Activated CD4-positive, alpha-beta T cell treated with anti-CD3 and anti-CD28 coated beads for 36 hours (primary cell): ENCODE measurements around the gene BCL10. TPM values are rescaled to one million over a fixed set of nuclear protein-coding genes. Genes with fewer than 3 reads are reported as not detected.

Experiments
- ATAC-seq: fragments of 200-7000 bp; cut with Tn5 transposase; one replicate; pipeline ENCODE4 v1.10.0; 2021; ENCODE audit warnings: mild to moderate bottlenecking, moderate library complexity
- CTCF ChIA-PET: fragments of 350-600 bp; sonication (Branson Sonifier 250); formaldehyde crosslinking; loops from one replicate; lab custom pipeline; 2021; ENCODE audit warnings: antibody characterized with exemption; lab: Charles Lee
- POLR2A ChIA-PET: fragments of 350-600 bp; sonication (Branson Sonifier 250); formaldehyde crosslinking; loops from one replicate; lab custom pipeline; 2021; ENCODE audit warnings: antibody characterized with exemption, inconsistent platforms; lab: Charles Lee
- DNase-seq: peaks from one replicate; pipeline ENCODE4 v3.0.0-alpha.2; 2020
- H3K27ac Mint-ChIP-seq: one replicate; pipeline ENCODE4 v1.8.0; 2021; ENCODE audit warnings: mixed read lengths
- H3K27me3 Mint-ChIP-seq: one replicate; pipeline ENCODE4 v1.8.0; 2021; ENCODE audit warnings: mixed read lengths
- H3K36me3 Mint-ChIP-seq: one replicate; pipeline ENCODE4 v1.8.0; 2021; ENCODE audit warnings: low read depth, mixed read lengths
- H3K4me1 Mint-ChIP-seq: one replicate; pipeline ENCODE4 v1.8.0; 2021; ENCODE audit warnings: mixed read lengths
- H3K4me3 Mint-ChIP-seq: one replicate; pipeline ENCODE4 v1.8.0; 2021; ENCODE audit warnings: mild to moderate bottlenecking, moderate library complexity, mixed read lengths
- H3K9me3 Mint-ChIP-seq: one replicate; pipeline ENCODE4 v1.8.0; 2021; ENCODE audit warnings: low read depth, mixed read lengths
- intact Hi-C, 2 experiments: fragments of 100-400 bp; cut with DNase I in 1 of 2; cut with micrococcal nuclease in 1 of 2; formaldehyde crosslinking; loops; one replicate each; pipeline versions ENCODE4 v1.14.2 to v1.15.1; 2022 to 2024; cut with DNase I, micrococcal nuclease
- total RNA-seq, 2 experiments: library from RNA; stranded (reverse); gene quantifications; one replicate each; pipeline ENCODE4 v1.2.3, GENCODE V29; 2021

BCL10 gene
- total RNA-seq, 2 experiments from 2014 or later = 28.3 to 28.8 TPM

- no peaks in the 10 kb centered on the region for H3K9me3 Mint-ChIP-seq
- intact Hi-C loops = no loop called here
- no peaks in the 10 kb centered on the region for H3K36me3 Mint-ChIP-seq
- peaks cover 4% of the 10 kb centered on the region for H3K27me3 Mint-ChIP-seq
- ChIA-PET CTCF (interaction anchor here (0.6 to 3.3 kb wide), 4 partner anchors 14 to 289 kb away, joined by 3 to 10 read pairs (median 4); no protein-coding TSS in a partner anchor), POLR2A (no interaction called here)
- no peaks in the 10 kb centered on the region for H3K4me1 Mint-ChIP-seq
- H3K4me3 Mint-ChIP-seq = no peak overlapping the region
- ATAC-seq (no peak), DNase-seq (no peak)
- H3K27ac Mint-ChIP-seq = no peak overlapping the region
These were observed 52.1 kb downstream of the BCL10 start for GRCh38 chr1:85224295-85224694.

GRCh38 chr1:85223334-85223733 is 53.1 kb downstream of the BCL10 start:
- no peaks in the 10 kb centered on the region for H3K9me3 Mint-ChIP-seq
- H3K27me3 Mint-ChIP-seq = peaks cover 7% of the 10 kb centered on the region
- H3K27ac Mint-ChIP-seq = no peak overlapping the region
- H3K4me3 Mint-ChIP-seq = no peak overlapping the region
- ChIA-PET CTCF (interaction anchor here (1.2 to 3.3 kb wide), 2 partner anchors 13 to 31 kb away, joined by 3 to 10 read pairs; no protein-coding TSS in a partner anchor), POLR2A (interaction anchor here (0.8 kb wide), 1 partner anchor 53 kb away, joined by 3 read pairs; the partner anchor contains the start of gene BCL10)
- DNase-seq = no peak
- no peak for ATAC-seq
- H3K4me1 Mint-ChIP-seq = no peaks in the 10 kb centered on the region
- intact Hi-C loops = no loop called here
- H3K36me3 Mint-ChIP-seq = no peaks in the 10 kb centered on the region

- Mint-ChIP-seq H3K9me3 (no peaks in the 10 kb centered on the region), H3K27me3 (peaks cover 21% of the 10 kb centered on the region), H3K27ac (no peak overlapping the region), H3K4me3 (no peak overlapping the region), H3K36me3 (no peaks in the 10 kb centered on the region), H3K4me1 (no peaks in the 10 kb centered on the region)
- POLR2A ChIA-PET = no interaction called here
- ATAC-seq (no peak), DNase-seq (no peak)
- CTCF ChIA-PET = no interaction called here
- intact Hi-C loops = no loop called here
These were observed 55.7 kb downstream of the BCL10 start for GRCh38 chr1:85220756-85221201.

- CTCF ChIA-PET = interaction anchor here (0.7 kb wide), 1 partner anchor 442 kb away, joined by 3 read pairs; no protein-coding TSS in a partner anchor
- no peak for ATAC-seq
- Mint-ChIP-seq H3K4me1 (no peaks in the 10 kb centered on the region), H3K9me3 (no peaks in the 10 kb centered on the region), H3K36me3 (no peaks in the 10 kb centered on the region), H3K4me3 (no peak overlapping the region), H3K27ac (no peak overlapping the region), H3K27me3 (peaks cover 25% of the 10 kb centered on the region)
- intact Hi-C loops = no loop called here
- POLR2A ChIA-PET = no interaction called here
- DNase-seq = no peak
These were observed 56.4 kb downstream of the BCL10 start for GRCh38 chr1:85219853-85220610.

- ChIA-PET CTCF (interaction anchor here (0.6 kb wide), 1 partner anchor 24 kb away, joined by 3 read pairs; no protein-coding TSS in a partner anchor), POLR2A (no interaction called here)
- intact Hi-C loops = no loop called here
- Mint-ChIP-seq H3K4me1 (no peaks in the 10 kb centered on the region), H3K27me3 (peaks cover 24% of the 10 kb centered on the region), H3K9me3 (no peaks in the 10 kb centered on the region), H3K36me3 (no peaks in the 10 kb centered on the region), H3K27ac (no peak overlapping the region), H3K4me3 (no peak overlapping the region)
- no peak for ATAC-seq
- no peak for DNase-seq
These were observed 59.7 kb downstream of the BCL10 start for GRCh38 chr1:85216697-85217096.

Other genes with a start within 250 kb of the BCL10 start
- under 1 TPM; 0.16 to 0.23 TPM for gene MCOLN3, start 228.1 kb downstream of the BCL10 start, total RNA-seq
- gene SYDE2, start 75.6 kb downstream of the BCL10 start, total RNA-seq = 1 to 10 TPM; 2.9 to 3.3 TPM
- 10 to 100 TPM; 23.5 to 24.6 TPM for gene C1orf52, start 17.0 kb downstream of the BCL10 start, total RNA-seq
- gene DDAH1, start 188.5 kb upstream of the BCL10 start, total RNA-seq = under 1 TPM; 0.09 to 0.11 TPM